PFSK-1 (cell line): ENCODE results near the gene DYNC1I2.

Experiments used
- FOXP2 ChIP-seq: optimal IDR thresholded peaks from 2 replicates; pipeline ENCODE3; 2011; ENCODE audit warnings: borderline replicate concordance, control low read depth, inconsistent platforms; ENCODE audit not compliant: insufficient read depth; ENCODE audit errors: extremely low read length, extremely low read depth
- POLR2AphosphoS5 ChIP-seq: IDR thresholded peaks from 2 replicates; pipeline ENCODE4 v1.6.1; 2012; ENCODE audit warnings: low read depth, mild to moderate bottlenecking, control low read depth, low read length, moderate library complexity
- SIN3A ChIP-seq: IDR thresholded peaks from 2 replicates; pipeline ENCODE4 v1.6.1; 2012; ENCODE audit warnings: mild to moderate bottlenecking, low read length, moderate library complexity, borderline replicate concordance; ENCODE audit not compliant: insufficient read depth
- TAF1 ChIP-seq: IDR thresholded peaks from 2 replicates; pipeline ENCODE4 v1.6.1; 2012; ENCODE audit warnings: low read length, control low read depth, borderline replicate concordance; ENCODE audit not compliant: insufficient read depth

GRCh38 chr2:171703574-171704347 is 16.5 kb downstream of the DYNC1I2 start:
- TF ChIP-seq SIN3A (no peak), POLR2AphosphoS5 (no peak), FOXP2 (no peak), TAF1 (no peak)
